ENCODE results near the gene STEAP4. TPM values are rescaled to one million over a fixed set of nuclear protein-coding genes. Genes with fewer than 3 reads are reported as not detected.
"Not testable (repeated sequence)": the region's sequence is repeated elsewhere in the genome, so short reads cannot be mapped to it uniquely, and the experiment has no call there.

The STEAP4 gene
- total RNA-seq, 1 donor from 2014 or later: 0.39 TPM

- peaks cover 19% of the 10 kb centered on the region for H3K27me3 Mint-ChIP-seq (ENCODE audit: low read depth)
- H3K27ac Mint-ChIP-seq; H3K36me3 Mint-ChIP-seq (ENCODE audit: low read depth); DNase-seq (ENCODE audit: low spot score); H3K9me3 Mint-ChIP-seq; H3K4me3 Mint-ChIP-seq (ENCODE audit: low read depth); intact Hi-C loops (cut with micrococcal nuclease); H3K4me1 Mint-ChIP-seq (ENCODE audit: low read depth): not testable (repeated sequence)
These were observed 48.4 kb downstream of the STEAP4 start for GRCh38 chr7:88258296-88258695.

DNA sequence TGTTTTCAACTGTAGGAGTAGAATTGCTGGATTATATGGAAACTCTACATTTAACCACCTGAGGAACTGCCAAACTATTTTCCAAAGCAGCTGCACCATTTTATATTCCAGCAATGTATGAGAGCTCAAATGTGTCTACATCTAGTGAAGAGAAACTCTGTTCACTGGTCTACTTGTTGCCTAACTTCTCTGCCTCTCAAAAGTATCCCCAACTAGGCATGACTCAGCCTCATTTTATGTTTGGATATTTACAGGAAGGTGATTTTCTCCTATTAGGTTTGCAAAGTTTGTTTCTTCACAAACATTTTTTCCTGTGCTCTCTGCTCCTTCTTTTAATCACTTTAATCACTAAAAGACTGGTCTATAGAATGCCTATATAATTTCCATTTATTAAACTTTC, 49.8 kb downstream of the STEAP4 start:
- H3K27me3 Mint-ChIP-seq (ENCODE audit: low read depth): peaks cover 17% of the 10 kb centered on the region
- intact Hi-C loops (cut with micrococcal nuclease): no loop called here
- no peak for DNase-seq (ENCODE audit: low spot score)
- H3K9me3 Mint-ChIP-seq: peaks cover 8% of the 10 kb centered on the region
- no peaks in the 10 kb centered on the region for H3K36me3 Mint-ChIP-seq (ENCODE audit: low read depth)
- no peak overlapping the region for H3K4me3 Mint-ChIP-seq (ENCODE audit: low read depth)
- H3K27ac Mint-ChIP-seq: no peak overlapping the region
- H3K4me1 Mint-ChIP-seq (ENCODE audit: low read depth): no peaks in the 10 kb centered on the region

DNA sequence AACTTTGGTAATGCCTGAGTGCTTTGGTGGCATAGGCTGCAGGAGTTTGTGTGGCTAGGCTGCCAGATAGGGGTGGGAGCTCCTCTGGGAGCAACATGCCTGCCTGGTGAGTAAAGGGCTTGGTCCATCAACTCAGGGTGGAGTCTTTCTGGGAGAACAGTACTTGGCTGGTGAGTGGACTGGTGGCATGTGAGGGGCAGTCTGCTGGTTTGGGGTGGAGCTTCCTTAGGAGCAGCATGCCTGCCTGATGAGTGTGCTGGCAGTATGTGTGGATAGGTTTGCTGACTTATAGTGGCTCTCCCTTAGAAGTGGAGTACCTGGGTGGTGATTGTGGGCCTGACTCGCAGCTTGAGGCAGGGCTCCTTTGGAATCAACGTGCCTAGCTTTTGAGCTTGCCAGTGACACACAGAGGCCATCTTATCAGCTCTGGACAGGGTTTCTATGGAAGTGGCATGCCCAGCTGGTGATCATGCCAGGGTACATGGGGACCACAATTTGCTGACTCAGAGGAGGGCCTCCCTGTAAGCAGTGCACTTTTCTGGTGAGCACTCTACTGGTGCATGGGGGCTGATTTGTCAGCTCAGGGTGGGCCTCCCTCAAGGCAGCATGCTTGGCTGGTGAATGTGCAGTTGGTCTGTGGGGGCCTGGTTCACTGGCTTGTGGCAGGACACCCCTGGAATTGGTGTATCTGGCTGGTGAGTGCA, 51.8 kb downstream of the STEAP4 start:
- intact Hi-C loops (cut with micrococcal nuclease): no loop called here
- no peak for DNase-seq (ENCODE audit: low spot score)
- no peak overlapping the region for H3K27ac Mint-ChIP-seq

GRCh38 chr7:88253640-88254039, 53.1 kb downstream of the STEAP4 start:
- peaks cover 8% of the 10 kb centered on the region for H3K9me3 Mint-ChIP-seq
- intact Hi-C loops (cut with micrococcal nuclease): no loop called here
- H3K27me3 Mint-ChIP-seq (ENCODE audit: low read depth): peaks cover 8% of the 10 kb centered on the region
- H3K4me1 Mint-ChIP-seq (ENCODE audit: low read depth): no peaks in the 10 kb centered on the region
- H3K36me3 Mint-ChIP-seq (ENCODE audit: low read depth): no peaks in the 10 kb centered on the region
- no peak overlapping the region for H3K27ac Mint-ChIP-seq
- DNase-seq (ENCODE audit: low spot score): no peak
- H3K4me3 Mint-ChIP-seq (ENCODE audit: low read depth): no peak overlapping the region

More for the DNA sequence above, 51.8 kb downstream of the STEAP4 start:
- H3K36me3 Mint-ChIP-seq (ENCODE audit: low read depth): no peaks in the 10 kb centered on the region
- no peak overlapping the region for H3K4me3 Mint-ChIP-seq (ENCODE audit: low read depth)
- peaks cover 8% of the 10 kb centered on the region for H3K27me3 Mint-ChIP-seq (ENCODE audit: low read depth)
- peaks cover 8% of the 10 kb centered on the region for H3K9me3 Mint-ChIP-seq
- no peaks in the 10 kb centered on the region for H3K4me1 Mint-ChIP-seq (ENCODE audit: low read depth)

GRCh38 chr7:88244258-88244657, 62.4 kb downstream of the STEAP4 start:
- Mint-ChIP-seq H3K4me1 (ENCODE audit: low read depth) (no peaks in the 10 kb centered on the region), H3K4me3 (ENCODE audit: low read depth) (no peak overlapping the region), H3K27me3 (ENCODE audit: low read depth) (peaks cover 20% of the 10 kb centered on the region), H3K27ac (no peak overlapping the region), H3K9me3 (no peaks in the 10 kb centered on the region), H3K36me3 (ENCODE audit: low read depth) (no peaks in the 10 kb centered on the region)
- DNase-seq (ENCODE audit: low spot score): no peak
- intact Hi-C loops (cut with micrococcal nuclease): loop anchor here (5.0 kb wide), 1 partner anchor 1378 kb away; no protein-coding TSS in a partner anchor

DNA sequence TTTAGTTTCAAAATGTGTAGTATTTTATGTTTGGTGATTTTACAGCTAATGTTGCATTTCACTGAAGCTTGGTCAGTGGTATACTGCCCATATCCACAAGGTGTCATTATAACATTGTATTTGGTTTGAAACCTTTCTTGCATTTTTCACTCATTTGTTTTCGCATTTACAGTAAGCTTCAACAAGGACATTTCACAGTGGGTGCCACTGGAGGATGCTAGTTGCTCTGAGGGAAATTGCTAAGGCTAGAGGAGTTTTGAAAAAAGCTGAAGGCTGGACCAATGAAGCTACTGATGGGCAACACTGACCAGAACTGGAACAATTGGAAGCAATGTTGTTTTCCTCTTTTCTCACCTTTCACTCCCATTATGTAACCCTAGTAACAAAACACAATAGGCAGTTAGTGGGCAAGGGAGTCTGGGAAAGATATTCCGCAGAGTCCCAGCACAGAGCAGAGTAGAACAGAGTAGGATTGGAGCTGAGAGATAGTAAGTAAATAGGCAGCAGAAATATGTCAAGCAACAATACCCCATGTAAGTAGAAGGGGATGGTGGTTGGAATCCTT, 63.3 kb downstream of the STEAP4 start:
- H3K27ac Mint-ChIP-seq: no peak overlapping the region
- H3K4me1 Mint-ChIP-seq (ENCODE audit: low read depth): no peaks in the 10 kb centered on the region
- no peaks in the 10 kb centered on the region for H3K36me3 Mint-ChIP-seq (ENCODE audit: low read depth)
- no peak overlapping the region for H3K4me3 Mint-ChIP-seq (ENCODE audit: low read depth)
- no peak for DNase-seq (ENCODE audit: low spot score)
- intact Hi-C loops (cut with micrococcal nuclease): loop anchor here (1.0 to 5.0 kb wide), 3 partner anchors 115 to 1379 kb away; no protein-coding TSS in a partner anchor
- no peaks in the 10 kb centered on the region for H3K9me3 Mint-ChIP-seq
- H3K27me3 Mint-ChIP-seq (ENCODE audit: low read depth): peaks cover 20% of the 10 kb centered on the region

DNA sequence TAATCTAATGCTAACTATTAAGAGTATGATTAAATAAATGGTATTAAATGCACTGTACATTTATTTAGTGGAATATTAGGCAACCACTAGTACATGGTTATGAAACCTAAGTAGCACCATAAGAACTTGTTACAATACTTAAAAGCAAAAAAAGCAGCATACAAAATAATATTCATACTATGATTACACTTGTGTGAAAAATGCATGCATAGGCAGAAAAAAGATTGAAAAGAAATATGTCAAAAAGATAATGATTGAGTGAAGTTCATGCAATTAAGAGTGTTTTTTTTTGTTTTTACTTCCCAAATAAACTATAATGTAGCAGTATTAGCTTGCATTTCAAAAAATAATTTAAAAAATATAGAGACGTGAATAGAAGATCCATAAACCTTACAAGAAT, 66.8 kb downstream of the STEAP4 start:
- Mint-ChIP-seq H3K27me3 (ENCODE audit: low read depth) (peaks cover 20% of the 10 kb centered on the region), H3K36me3 (ENCODE audit: low read depth) (no peaks in the 10 kb centered on the region), H3K4me3 (ENCODE audit: low read depth) (no peak overlapping the region), H3K9me3 (no peaks in the 10 kb centered on the region), H3K4me1 (ENCODE audit: low read depth) (peaks cover 2% of the 10 kb centered on the region), H3K27ac (no peak overlapping the region)
- intact Hi-C loops (cut with micrococcal nuclease): loop anchor here (5.0 kb wide), 1 partner anchor 1382 kb away; no protein-coding TSS in a partner anchor
- DNase-seq (ENCODE audit: low spot score): no peak

DNA sequence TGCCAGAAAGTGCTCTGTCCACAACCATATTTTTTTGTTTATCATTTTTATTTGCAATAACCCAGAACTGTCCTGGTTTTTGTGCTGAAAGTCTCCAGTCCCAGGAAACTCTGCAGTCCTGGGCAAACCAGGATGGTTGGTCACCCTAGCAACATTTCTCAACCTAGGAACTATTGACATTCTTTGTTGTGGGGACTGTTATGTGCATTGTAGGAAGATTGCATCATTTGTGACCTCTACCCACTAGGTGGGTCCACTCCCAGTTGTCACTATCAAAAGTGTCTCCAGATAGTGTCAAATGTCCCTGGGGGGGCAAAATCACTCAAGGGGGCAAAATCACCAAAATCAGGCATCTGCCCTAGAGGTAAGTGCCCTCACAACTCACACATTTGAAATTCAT, 72.9 kb downstream of the STEAP4 start:
- no peak for DNase-seq (ENCODE audit: low spot score)
- peaks cover 19% of the 10 kb centered on the region for H3K27me3 Mint-ChIP-seq (ENCODE audit: low read depth)
- H3K4me1 Mint-ChIP-seq (ENCODE audit: low read depth): peaks cover 2% of the 10 kb centered on the region
- no peak overlapping the region for H3K4me3 Mint-ChIP-seq (ENCODE audit: low read depth)
- no peaks in the 10 kb centered on the region for H3K36me3 Mint-ChIP-seq (ENCODE audit: low read depth)
- intact Hi-C loops (cut with micrococcal nuclease): no loop called here
- no peak overlapping the region for H3K27ac Mint-ChIP-seq
- H3K9me3 Mint-ChIP-seq: no peaks in the 10 kb centered on the region

DNA sequence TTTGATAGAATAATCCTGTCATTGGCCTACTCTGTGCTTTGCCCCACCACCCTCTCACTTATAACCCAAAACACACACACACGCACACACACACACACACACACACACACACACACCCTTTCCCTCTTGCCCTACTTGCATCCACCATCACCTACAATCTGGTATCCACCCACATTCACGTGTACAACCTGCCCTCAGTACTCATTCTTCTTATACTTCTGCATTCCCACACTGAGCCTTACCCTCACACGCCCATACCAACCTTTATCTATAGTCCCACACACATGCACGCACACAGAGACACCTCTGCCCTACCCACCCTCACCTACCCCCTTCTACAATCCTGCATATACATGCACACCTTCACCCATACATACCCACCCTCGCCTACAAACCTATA, 76.0 kb downstream of the STEAP4 start:
- no peaks in the 10 kb centered on the region for H3K36me3 Mint-ChIP-seq (ENCODE audit: low read depth)
- H3K27ac Mint-ChIP-seq: no peak overlapping the region
- H3K4me3 Mint-ChIP-seq (ENCODE audit: low read depth): no peak overlapping the region
- intact Hi-C loops (cut with micrococcal nuclease): no loop called here
- DNase-seq (ENCODE audit: low spot score): no peak
- H3K4me1 Mint-ChIP-seq (ENCODE audit: low read depth): no peaks in the 10 kb centered on the region
- peaks cover 18% of the 10 kb centered on the region for H3K27me3 Mint-ChIP-seq (ENCODE audit: low read depth)
- H3K9me3 Mint-ChIP-seq: peaks cover 5% of the 10 kb centered on the region

DNA sequence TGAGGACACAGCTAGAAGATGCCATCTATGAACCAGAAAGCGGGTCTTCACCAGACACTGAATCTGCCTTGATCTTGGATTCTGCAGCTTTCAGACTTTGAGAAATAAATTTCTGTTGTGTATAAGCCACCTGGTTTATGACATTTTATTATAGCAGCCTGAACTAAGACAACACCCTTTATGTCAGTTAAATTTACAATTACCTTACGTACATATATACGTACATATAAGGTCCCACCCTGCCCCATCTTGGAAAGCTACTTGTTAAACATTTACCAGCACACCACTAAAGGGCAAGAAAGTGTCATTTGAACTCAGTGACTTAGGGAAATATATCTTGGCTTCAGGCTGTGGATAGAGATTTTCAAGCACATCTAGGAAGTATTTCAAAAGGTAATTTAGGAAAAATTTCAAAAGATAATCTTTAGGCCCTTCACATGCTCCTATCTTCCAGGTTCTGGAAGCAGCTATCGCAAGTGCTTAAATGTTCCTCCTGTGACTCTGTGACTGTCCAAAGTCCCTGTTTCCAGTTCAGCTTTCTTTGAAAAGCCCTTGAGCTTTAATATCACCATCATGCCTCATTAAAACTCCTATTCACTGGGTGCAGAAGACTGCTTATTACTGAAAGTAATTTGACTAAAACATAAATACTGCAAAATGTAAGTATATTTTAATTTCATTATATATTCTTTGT, 77.2 kb downstream of the STEAP4 start:
- Mint-ChIP-seq H3K9me3 (peaks cover 5% of the 10 kb centered on the region), H3K27me3 (ENCODE audit: low read depth) (peaks cover 10% of the 10 kb centered on the region), H3K27ac (no peak overlapping the region), H3K36me3 (ENCODE audit: low read depth) (no peaks in the 10 kb centered on the region), H3K4me3 (ENCODE audit: low read depth) (no peak overlapping the region), H3K4me1 (ENCODE audit: low read depth) (peaks cover 1% of the 10 kb centered on the region)
- no peak for DNase-seq (ENCODE audit: low spot score)
- intact Hi-C loops (cut with micrococcal nuclease): no loop called here

- intact Hi-C loops (cut with micrococcal nuclease): no loop called here
- H3K4me3 Mint-ChIP-seq (ENCODE audit: low read depth): no peak overlapping the region
These were observed 79.7 kb downstream of the STEAP4 start for GRCh38 chr7:88226886-88227516.

DNA sequence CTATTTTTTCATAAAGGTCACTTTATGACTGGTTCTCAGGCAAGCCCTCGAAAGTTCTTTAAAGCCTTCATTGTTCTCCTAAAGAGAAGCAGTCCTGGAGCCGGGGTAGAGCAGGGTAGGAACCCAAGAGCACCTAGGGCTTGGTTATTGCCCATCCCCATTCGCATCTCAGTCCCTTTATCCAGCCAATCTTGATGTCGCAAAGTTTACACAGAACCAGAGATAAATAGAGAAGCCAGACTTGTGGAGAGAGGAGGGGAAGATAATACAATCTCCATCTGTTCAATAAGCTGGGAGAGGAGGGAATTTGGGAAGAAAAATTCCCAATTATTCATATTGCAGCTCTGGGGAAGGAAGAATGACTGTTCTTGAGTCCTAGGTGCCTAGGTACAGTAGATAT, 80.5 kb downstream of the STEAP4 start:
- Mint-ChIP-seq H3K9me3 (peaks cover 5% of the 10 kb centered on the region), H3K4me1 (ENCODE audit: low read depth) (peaks cover 7% of the 10 kb centered on the region), H3K27me3 (ENCODE audit: low read depth) (peaks cover 7% of the 10 kb centered on the region), H3K36me3 (ENCODE audit: low read depth) (no peaks in the 10 kb centered on the region), H3K27ac (no peak overlapping the region), H3K4me3 (ENCODE audit: low read depth) (no peak overlapping the region)
- intact Hi-C loops (cut with micrococcal nuclease): no loop called here
- no peak for DNase-seq (ENCODE audit: low spot score)

More at GRCh38 chr7:88226886-88227516, 79.7 kb downstream of the STEAP4 start:
- Mint-ChIP-seq H3K4me1 (ENCODE audit: low read depth) (peaks cover 6% of the 10 kb centered on the region), H3K27ac (no peak overlapping the region), H3K27me3 (ENCODE audit: low read depth) (peaks cover 7% of the 10 kb centered on the region), H3K36me3 (ENCODE audit: low read depth) (no peaks in the 10 kb centered on the region), H3K9me3 (peaks cover 5% of the 10 kb centered on the region)
- no peak for DNase-seq (ENCODE audit: low spot score)

Data from activated T-helper 2 cell treated with anti-CD3 and anti-CD28 coated beads, Interferon-gamma antibody, Interleukin-2, Interleukin-4, amounts not matched to agents 10 μg/mL and 5 μg/mL and 100 μg/mL, durations not matched to agents 14 hours and 24 hours and 36 hours (primary cell).